ENCODE results near the gene IGIP. TPM values are rescaled to one million over a fixed set of nuclear protein-coding genes. Genes with fewer than 3 reads are reported as not detected.
A peak's percentile ranks its signal among the peaks of the same experiment; 100 is the strongest.

The IGIP gene
- total RNA-seq, 1 donor from 2014 or later, result 1.1 TPM

GRCh38 chr5:140112685-140113179 is 13.0 kb upstream of the IGIP start:
- peaks cover 40% of the 10 kb centered on the region for H3K4me1 Mint-ChIP-seq
- H3K27me3 Mint-ChIP-seq (ENCODE audit: low read depth), result peaks cover 84% of the 10 kb centered on the region

GRCh38 chr5:140113180-140113698 is 12.5 kb upstream of the IGIP start:
- peak; percentile 16 for DNase-seq (ENCODE audit: low read depth, low spot score)
- peak overlapping the region; percentile 95 for H3K4me3 Mint-ChIP-seq
- no peaks in the 10 kb centered on the region for H3K9me3 Mint-ChIP-seq
- TF ChIP-seq CTCF (conservative IDR thresholded peaks at IDR 0.05), result no peak
- no peak overlapping the region for H3K27ac Mint-ChIP-seq (ENCODE audit: unreplicated experiment)
- H3K36me3 Mint-ChIP-seq (ENCODE audit: low read depth), result peaks cover 4% of the 10 kb centered on the region
- H3K4me1 Mint-ChIP-seq, result peaks cover 42% of the 10 kb centered on the region
- peaks cover 82% of the 10 kb centered on the region for H3K27me3 Mint-ChIP-seq (ENCODE audit: low read depth)

More at GRCh38 chr5:140112685-140113179, 13.0 kb upstream of the IGIP start:
- no peak for TF ChIP-seq CTCF (conservative IDR thresholded peaks at IDR 0.05)
- no peak for DNase-seq (ENCODE audit: low read depth, low spot score)
- H3K9me3 Mint-ChIP-seq, result no peaks in the 10 kb centered on the region
- peaks cover 4% of the 10 kb centered on the region for H3K36me3 Mint-ChIP-seq (ENCODE audit: low read depth)
- peak overlapping the region; percentile 81 for H3K4me3 Mint-ChIP-seq
- H3K27ac Mint-ChIP-seq (ENCODE audit: unreplicated experiment), result no peak overlapping the region

- H3K27me3 Mint-ChIP-seq (ENCODE audit: low read depth), result peaks cover 81% of the 10 kb centered on the region
- peak; percentile 96 for DNase-seq (ENCODE audit: low read depth, low spot score)
- TF ChIP-seq CTCF (conservative IDR thresholded peaks at IDR 0.05), result peak; percentile 38
Observed at GRCh38 chr5:140113699-140114263, 12.0 kb upstream of the IGIP start, which contains the start of gene PURA. TSS of gene PURA (plus strand) at chr5:140114109. CDS start at chr5:140114182, 73 bp downstream.

GRCh38 chr5:140114341-140115185 is 11.2 kb upstream of the IGIP start:
- H3K36me3 Mint-ChIP-seq (ENCODE audit: low read depth), result peaks cover 4% of the 10 kb centered on the region
- peaks cover 35% of the 10 kb centered on the region for H3K4me1 Mint-ChIP-seq

More at GRCh38 chr5:140113699-140114263, 12.0 kb upstream of the IGIP start, which contains the start of gene PURA:
- Mint-ChIP-seq H3K4me1 (peaks cover 41% of the 10 kb centered on the region), H3K9me3 (no peaks in the 10 kb centered on the region), H3K4me3 (peak within 1 kb of the TSS; percentile 95), H3K36me3 (ENCODE audit: low read depth) (peaks cover 4% of the 10 kb centered on the region), H3K27ac (ENCODE audit: unreplicated experiment) (peak within 1 kb of the TSS; percentile 67)

More at GRCh38 chr5:140114341-140115185, 11.2 kb upstream of the IGIP start:
- peak; percentile 49 for DNase-seq (ENCODE audit: low read depth, low spot score)
- peaks cover 76% of the 10 kb centered on the region for H3K27me3 Mint-ChIP-seq (ENCODE audit: low read depth)
- no peak for TF ChIP-seq CTCF (conservative IDR thresholded peaks at IDR 0.05)
- H3K4me3 Mint-ChIP-seq, result peak overlapping the region; percentile 95
- H3K9me3 Mint-ChIP-seq, result no peaks in the 10 kb centered on the region
- no peak overlapping the region for H3K27ac Mint-ChIP-seq (ENCODE audit: unreplicated experiment)
